ENCODE measurements around the gene GOLGA6L10. TPM values are rescaled to one million over a fixed set of nuclear protein-coding genes. Genes with fewer than 3 reads are reported as not detected.

Gene GOLGA6L10
- total RNA-seq (2022; extraction: Qiagen RNA extraction) = 0.28 to 0.67 TPM (median 0.43 TPM) in 5 replicates

DNA sequence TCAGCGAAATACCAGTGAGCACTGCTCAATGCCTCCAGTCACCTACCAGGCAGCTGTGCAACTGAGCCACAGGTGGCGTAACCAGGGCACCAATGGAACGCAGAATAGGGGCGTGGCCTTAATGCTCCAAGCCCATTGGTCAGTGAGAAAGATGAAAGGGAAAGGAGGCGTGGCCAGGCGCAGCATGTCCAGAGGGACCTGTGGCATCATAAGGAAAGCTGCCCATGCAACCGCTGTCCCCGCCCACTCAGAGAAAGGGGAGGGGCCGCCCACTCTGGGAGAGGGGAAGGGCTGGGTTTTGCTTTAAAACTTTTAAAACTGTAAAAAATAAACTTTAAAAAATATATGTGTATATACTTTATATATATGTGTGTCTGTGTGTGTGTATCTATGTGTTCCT, at the start of gene GOLGA6L10:
GOLGA6L10 (minus strand) TSS at position 101 of the 400 bp plus-strand sequence; CDS start at position 1, 100 bp downstream.

Other genes with a start within 250 kb of the GOLGA6L10 start
- 19.2 to 32.1 TPM (median 20.8 TPM) in 5 replicates for gene EFL1, start 86.7 kb downstream of the GOLGA6L10 start, total RNA-seq (2022; extraction: Qiagen RNA extraction)
- 2.0 to 3.1 TPM (median 2.1 TPM) in 5 replicates for gene SAXO2, start 86.7 kb downstream of the GOLGA6L10 start, total RNA-seq (2022; extraction: Qiagen RNA extraction)
- gene GOLGA6L9, start 80.3 kb upstream of the GOLGA6L10 start, total RNA-seq (2022; extraction: Qiagen RNA extraction) = 1.8 to 3.0 TPM (median 1.9 TPM) in 5 replicates
- gene RPS17, start 191.0 kb upstream of the GOLGA6L10 start, total RNA-seq (2022; extraction: Qiagen RNA extraction) = 3,702 to 4,133 TPM (median 4,057 TPM) in 5 replicates

All from A549 treated with AZD2906 at 1 μM for 4 hours (cell line).